K562 (cell line): Measurements from ENCODE around the gene RUSC2. TPM values are rescaled to one million over a fixed set of nuclear protein-coding genes. Genes with fewer than 3 reads are reported as not detected.

Experiments used
- ELF1 ChIP-seq: fragments of 200-800 bp; sonication (Bioruptor generic); IDR thresholded peaks from 2 replicates; pipeline ENCODE4 v1.6.1; 2016; ENCODE audit warnings: missing genetic modification characterization, missing compliant biosample characterization
- EWSR1 ChIP-seq: fragments of 450-650 bp; IDR thresholded peaks from 2 replicates; pipeline ENCODE4 v1.6.1; 2018; ENCODE audit warnings: borderline replicate concordance, mild to moderate bottlenecking, low read depth, moderate library complexity; ENCODE audit not compliant: partially characterized antibody
- HMBOX1 ChIP-seq: sonication (generic); IDR thresholded peaks from 2 replicates; pipeline ENCODE4 v1.6.1; 2016
- MCM2 ChIP-seq: fragments of 450-650 bp; IDR thresholded peaks from 2 replicates; pipeline ENCODE4 v1.6.1; 2017; ENCODE audit warnings: low read depth, mild to moderate bottlenecking
- PHF8 ChIP-seq: fragments of 200-600 bp; sonication (generic); IDR thresholded peaks from 2 replicates; pipeline ENCODE4 v1.6.1; 2012; ENCODE audit warnings: mixed run types, mild to moderate bottlenecking, inconsistent platforms, low read length, moderate library complexity, borderline replicate concordance
- POLR2B ChIP-seq: fragments of 450-650 bp; IDR thresholded peaks from 2 replicates; pipeline ENCODE4 v1.6.1; 2018; ENCODE audit warnings: low read depth; ENCODE audit not compliant: partially characterized antibody
- PRPF4 ChIP-seq: fragments of 200-400 bp; formaldehyde crosslinking; IDR thresholded peaks from one replicate; pipeline ENCODE4 v1.6.1; 2017; ENCODE audit warnings: low read length, low read depth, mild to moderate bottlenecking; ENCODE audit not compliant: insufficient read depth, poor library complexity, severe bottlenecking
- RBBP5 ChIP-seq: fragments of 200-600 bp; sonication (generic); IDR thresholded peaks from 2 replicates; pipeline ENCODE4 v1.6.1; 2012; ENCODE audit warnings: borderline replicate concordance, mild to moderate bottlenecking, low read length, control low read depth, inconsistent platforms; ENCODE audit not compliant: insufficient read depth, poor library complexity, severe bottlenecking
- SP1 ChIP-seq: sonication (generic); formaldehyde crosslinking; IDR thresholded peaks from 2 replicates; pipeline ENCODE4 v1.8.1; 2022; ENCODE audit warnings: mild to moderate bottlenecking, missing genetic modification reagents
- ZBTB5 ChIP-seq: fragments of 450-650 bp; IDR thresholded peaks from 2 replicates; pipeline ENCODE4 v1.6.1; 2017; ENCODE audit warnings: antibody characterized with exemption
- ZC3H4 ChIP-seq: sonication (generic); formaldehyde crosslinking; IDR thresholded peaks from 2 replicates; pipeline ENCODE4 v1.9.0; 2021; ENCODE audit warnings: missing genetic modification reagents, borderline replicate concordance
- polyA plus RNA-seq, 8 experiments: library from polyadenylated mRNA; depleted of rRNA in 4 of 8; stranded (reverse) in 5 of 8; unstranded in 3 of 8; fragments of >200 nt; fragmentation: Nextera tagmentation in 2 of 8; fragmentation: Illumina TruSeq in 1 of 8; extraction: Ambion mirVana in 2 of 8; extraction: Trizol in 1 of 8; gene quantifications; 2 replicates each; pipeline versions ENCODE4 v1.2.1 to v1.2.3, GENCODE V29; 2011 to 2014; ENCODE audit warnings: inconsistent platforms in 1 of 8, missing spikeins in 1 of 8
- total RNA-seq, 7 experiments: library from RNA; depleted of rRNA in 6 of 7; stranded (reverse); fragments of >200 nt in 6 of 7; fragmentation: Illumina TruSeq in 2 of 7; extraction: Trizol in 2 of 7; gene quantifications; 2 replicates each; pipeline versions ENCODE4 v1.2.1 to v1.2.3, GENCODE V29; 2011 to 2021; ENCODE audit warnings: low replicate concordance in 1 of 7
- TF ChIP-seq, protein P1 (sequence below), 2 experiments: fragments of 450-650 bp; IDR thresholded peaks; 2 replicates each; pipeline ENCODE4 v1.6.1; 2016
- TF ChIP-seq, protein P2 (sequence below): sonication (generic); formaldehyde crosslinking; IDR thresholded peaks from 2 replicates; pipeline ENCODE4 v1.8.0; 2023; ENCODE audit warnings: missing genetic modification reagents, mild to moderate bottlenecking, borderline replicate concordance

Gene RUSC2
- total and polyA plus RNA-seq, 9 of the 15 experiments (the other 6 are each of a cell fraction or from before 2014, with no cell fraction given), result 0.08 to 12.8 (median 3.1) TPM

DNA sequence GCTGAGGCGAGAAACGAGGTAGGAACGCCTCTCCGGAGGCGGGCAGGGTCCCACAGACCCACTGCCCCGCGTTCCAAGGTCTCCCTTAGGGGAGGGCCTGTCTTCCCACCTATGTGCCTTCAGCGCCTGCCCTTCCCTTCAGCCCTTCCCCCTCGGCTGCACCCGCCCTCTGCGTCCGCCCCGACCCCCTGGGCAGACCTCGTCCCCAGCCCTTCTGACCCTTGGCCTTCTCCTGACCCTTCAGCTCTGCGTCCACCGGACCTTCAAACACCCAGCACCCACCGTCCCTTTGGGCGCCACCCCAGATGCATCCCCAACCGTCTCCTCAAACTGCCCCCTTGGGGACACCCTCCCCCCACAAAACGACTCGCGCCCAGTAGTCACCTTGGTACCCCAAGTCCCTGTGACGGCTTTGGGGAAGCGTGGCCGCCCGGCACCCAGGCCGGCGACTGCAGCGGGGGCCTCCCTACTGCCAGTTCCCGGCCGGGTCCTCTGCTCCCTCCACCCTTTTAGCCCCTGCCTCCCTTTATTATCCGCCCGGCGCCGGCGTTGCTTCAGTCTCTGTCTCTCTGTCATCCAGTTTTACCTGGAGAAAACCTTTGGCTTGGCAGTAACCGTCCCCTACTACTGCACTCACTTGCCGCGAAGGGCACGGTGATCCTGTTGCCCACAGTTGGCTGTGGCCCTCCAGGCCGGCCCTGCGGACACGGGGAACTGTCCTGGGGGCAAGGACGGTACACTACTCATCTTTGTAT is 421 bp downstream of the RUSC2 start (continued):
- TF ChIP-seq, protein P1, sequence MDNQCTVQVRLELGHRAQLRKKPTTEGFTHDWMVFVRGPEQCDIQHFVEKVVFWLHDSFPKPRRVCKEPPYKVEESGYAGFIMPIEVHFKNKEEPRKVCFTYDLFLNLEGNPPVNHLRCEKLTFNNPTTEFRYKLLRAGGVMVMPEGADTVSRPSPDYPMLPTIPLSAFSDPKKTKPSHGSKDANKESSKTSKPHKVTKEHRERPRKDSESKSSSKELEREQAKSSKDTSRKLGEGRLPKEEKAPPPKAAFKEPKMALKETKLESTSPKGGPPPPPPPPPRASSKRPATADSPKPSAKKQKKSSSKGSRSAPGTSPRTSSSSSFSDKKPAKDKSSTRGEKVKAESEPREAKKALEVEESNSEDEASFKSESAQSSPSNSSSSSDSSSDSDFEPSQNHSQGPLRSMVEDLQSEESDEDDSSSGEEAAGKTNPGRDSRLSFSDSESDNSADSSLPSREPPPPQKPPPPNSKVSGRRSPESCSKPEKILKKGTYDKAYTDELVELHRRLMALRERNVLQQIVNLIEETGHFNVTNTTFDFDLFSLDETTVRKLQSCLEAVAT (IDR thresholded peaks at IDR 0.05), result no peak
- TF ChIP-seq HMBOX1, result peak; percentile 9; the same call in 1 of the 2 replicates
- TF ChIP-seq, protein P2, sequence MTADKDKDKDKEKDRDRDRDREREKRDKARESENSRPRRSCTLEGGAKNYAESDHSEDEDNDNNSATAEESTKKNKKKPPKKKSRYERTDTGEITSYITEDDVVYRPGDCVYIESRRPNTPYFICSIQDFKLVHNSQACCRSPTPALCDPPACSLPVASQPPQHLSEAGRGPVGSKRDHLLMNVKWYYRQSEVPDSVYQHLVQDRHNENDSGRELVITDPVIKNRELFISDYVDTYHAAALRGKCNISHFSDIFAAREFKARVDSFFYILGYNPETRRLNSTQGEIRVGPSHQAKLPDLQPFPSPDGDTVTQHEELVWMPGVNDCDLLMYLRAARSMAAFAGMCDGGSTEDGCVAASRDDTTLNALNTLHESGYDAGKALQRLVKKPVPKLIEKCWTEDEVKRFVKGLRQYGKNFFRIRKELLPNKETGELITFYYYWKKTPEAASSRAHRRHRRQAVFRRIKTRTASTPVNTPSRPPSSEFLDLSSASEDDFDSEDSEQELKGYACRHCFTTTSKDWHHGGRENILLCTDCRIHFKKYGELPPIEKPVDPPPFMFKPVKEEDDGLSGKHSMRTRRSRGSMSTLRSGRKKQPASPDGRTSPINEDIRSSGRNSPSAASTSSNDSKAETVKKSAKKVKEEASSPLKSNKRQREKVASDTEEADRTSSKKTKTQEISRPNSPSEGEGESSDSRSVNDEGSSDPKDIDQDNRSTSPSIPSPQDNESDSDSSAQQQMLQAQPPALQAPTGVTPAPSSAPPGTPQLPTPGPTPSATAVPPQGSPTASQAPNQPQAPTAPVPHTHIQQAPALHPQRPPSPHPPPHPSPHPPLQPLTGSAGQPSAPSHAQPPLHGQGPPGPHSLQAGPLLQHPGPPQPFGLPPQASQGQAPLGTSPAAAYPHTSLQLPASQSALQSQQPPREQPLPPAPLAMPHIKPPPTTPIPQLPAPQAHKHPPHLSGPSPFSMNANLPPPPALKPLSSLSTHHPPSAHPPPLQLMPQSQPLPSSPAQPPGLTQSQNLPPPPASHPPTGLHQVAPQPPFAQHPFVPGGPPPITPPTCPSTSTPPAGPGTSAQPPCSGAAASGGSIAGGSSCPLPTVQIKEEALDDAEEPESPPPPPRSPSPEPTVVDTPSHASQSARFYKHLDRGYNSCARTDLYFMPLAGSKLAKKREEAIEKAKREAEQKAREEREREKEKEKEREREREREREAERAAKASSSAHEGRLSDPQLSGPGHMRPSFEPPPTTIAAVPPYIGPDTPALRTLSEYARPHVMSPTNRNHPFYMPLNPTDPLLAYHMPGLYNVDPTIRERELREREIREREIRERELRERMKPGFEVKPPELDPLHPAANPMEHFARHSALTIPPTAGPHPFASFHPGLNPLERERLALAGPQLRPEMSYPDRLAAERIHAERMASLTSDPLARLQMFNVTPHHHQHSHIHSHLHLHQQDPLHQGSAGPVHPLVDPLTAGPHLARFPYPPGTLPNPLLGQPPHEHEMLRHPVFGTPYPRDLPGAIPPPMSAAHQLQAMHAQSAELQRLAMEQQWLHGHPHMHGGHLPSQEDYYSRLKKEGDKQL (CRISPR knock-in tag), result 0 out of 2 replicates have a peak, but pooled peaks have one; percentile 21
- peak; percentile 63; the same call in 1 of the 2 replicates for TF ChIP-seq ZBTB5
- no peak for TF ChIP-seq ELF1
- peak; percentile 60; the same call in 1 of the 2 replicates for TF ChIP-seq PHF8
- 0 out of 2 replicates have a peak, but pooled peaks have one; percentile 27 for TF ChIP-seq ZC3H4 (CRISPR knock-in tag)
- TF ChIP-seq EWSR1, result no peak
- peak; percentile 13 for TF ChIP-seq RBBP5
- TF ChIP-seq PRPF4, result no peak
- TF ChIP-seq POLR2B, result peak; percentile 12
- no peak for TF ChIP-seq MCM2
- no peak; the same call in 1 of the 2 replicates for TF ChIP-seq SP1 (CRISPR knock-in tag)
